Mucosa of stomach (tissue), 1 donor: Measurements from ENCODE around the gene CYTH4.

Experiments used
- H3K27me3 ChIP-seq: one replicate; pipeline ENCODE4 v1.7.0; 2013; ENCODE audit warnings: mild to moderate bottlenecking, low read length; ENCODE audit not compliant: control insufficient read depth, insufficient read depth
- H3K36me3 ChIP-seq: one replicate; pipeline ENCODE4 v1.7.0; 2013; ENCODE audit warnings: low read length; ENCODE audit not compliant: control insufficient read depth, insufficient read depth
- H3K4me1 ChIP-seq: one replicate; pipeline ENCODE4 v1.7.0; 2013; ENCODE audit warnings: mild to moderate bottlenecking, low read length; ENCODE audit not compliant: control insufficient read depth, insufficient read depth
- H3K4me3 ChIP-seq: one replicate; pipeline ENCODE4 v1.7.0; 2013; ENCODE audit warnings: low read length
- H3K9ac ChIP-seq: one replicate; pipeline ENCODE4 v1.7.0; 2013; ENCODE audit warnings: mild to moderate bottlenecking, low read length, moderate library complexity
- H3K9me3 ChIP-seq: one replicate; pipeline ENCODE4 v1.7.0; 2013; ENCODE audit warnings: mild to moderate bottlenecking, low read length, moderate library complexity; ENCODE audit not compliant: control insufficient read depth
- donor health status: Pancreatic carcinoma.

CYTH4 gene

GRCh38 chr22:37288521-37288920 lies 6.2 kb downstream of the CYTH4 start:
- H3K9me3 ChIP-seq, result no peaks in the 10 kb centered on the region
- no peaks in the 10 kb centered on the region for H3K36me3 ChIP-seq
- no peak overlapping the region for H3K4me3 ChIP-seq
- H3K27me3 ChIP-seq, result peaks cover 11% of the 10 kb centered on the region
- no peaks in the 10 kb centered on the region for H3K4me1 ChIP-seq
- H3K9ac ChIP-seq, result no peak overlapping the region

GRCh38 chr22:37289156-37289735 lies 6.9 kb downstream of the CYTH4 start:
- Histone ChIP-seq H3K9ac (no peak overlapping the region), H3K27me3 (peaks cover 7% of the 10 kb centered on the region), H3K4me1 (no peaks in the 10 kb centered on the region), H3K36me3 (no peaks in the 10 kb centered on the region), H3K4me3 (no peak overlapping the region), H3K9me3 (no peaks in the 10 kb centered on the region)

- peaks cover 4% of the 10 kb centered on the region for H3K27me3 ChIP-seq
- H3K9me3 ChIP-seq, result no peaks in the 10 kb centered on the region
- H3K36me3 ChIP-seq, result no peaks in the 10 kb centered on the region
- H3K4me3 ChIP-seq, result no peak overlapping the region
- H3K4me1 ChIP-seq, result no peaks in the 10 kb centered on the region
- no peak overlapping the region for H3K9ac ChIP-seq
These were observed 8.4 kb downstream of the CYTH4 start for GRCh38 chr22:37290737-37291136.

GRCh38 chr22:37291559-37292298 lies 9.4 kb downstream of the CYTH4 start:
- Histone ChIP-seq H3K4me1 (no peaks in the 10 kb centered on the region), H3K9me3 (no peaks in the 10 kb centered on the region), H3K36me3 (no peaks in the 10 kb centered on the region), H3K27me3 (peaks cover 4% of the 10 kb centered on the region), H3K4me3 (no peak overlapping the region), H3K9ac (no peak overlapping the region)

- no peak overlapping the region for H3K9ac ChIP-seq
- no peaks in the 10 kb centered on the region for H3K36me3 ChIP-seq
- H3K9me3 ChIP-seq, result no peaks in the 10 kb centered on the region
- H3K4me3 ChIP-seq, result no peak overlapping the region
- no peaks in the 10 kb centered on the region for H3K4me1 ChIP-seq
- peaks cover 4% of the 10 kb centered on the region for H3K27me3 ChIP-seq
These were observed 10.3 kb downstream of the CYTH4 start for GRCh38 chr22:37292641-37293040.

DNA sequence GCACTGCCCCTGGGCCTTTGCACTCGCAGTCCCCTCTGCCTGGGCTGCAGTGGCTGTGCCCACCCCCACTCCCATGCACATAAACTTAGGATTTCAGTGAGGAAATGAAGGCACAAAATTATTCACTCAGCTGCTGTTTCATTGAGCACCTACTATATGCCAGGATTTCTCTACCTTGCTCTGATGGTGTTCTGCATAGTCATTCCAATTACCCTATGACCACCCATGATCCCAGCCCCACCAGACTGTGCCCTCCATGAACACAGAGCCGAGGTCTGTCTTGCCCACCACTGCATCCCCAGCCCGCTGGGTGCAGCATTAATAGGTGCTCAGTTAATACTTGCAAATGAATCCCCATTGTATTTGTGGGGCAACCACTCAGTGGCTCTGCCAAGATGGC lies 10.9 kb downstream of the CYTH4 start:
- Histone ChIP-seq H3K4me3 (no peak overlapping the region), H3K27me3 (peaks cover 4% of the 10 kb centered on the region), H3K9ac (no peak overlapping the region), H3K9me3 (no peaks in the 10 kb centered on the region), H3K36me3 (no peaks in the 10 kb centered on the region), H3K4me1 (no peaks in the 10 kb centered on the region)

DNA sequence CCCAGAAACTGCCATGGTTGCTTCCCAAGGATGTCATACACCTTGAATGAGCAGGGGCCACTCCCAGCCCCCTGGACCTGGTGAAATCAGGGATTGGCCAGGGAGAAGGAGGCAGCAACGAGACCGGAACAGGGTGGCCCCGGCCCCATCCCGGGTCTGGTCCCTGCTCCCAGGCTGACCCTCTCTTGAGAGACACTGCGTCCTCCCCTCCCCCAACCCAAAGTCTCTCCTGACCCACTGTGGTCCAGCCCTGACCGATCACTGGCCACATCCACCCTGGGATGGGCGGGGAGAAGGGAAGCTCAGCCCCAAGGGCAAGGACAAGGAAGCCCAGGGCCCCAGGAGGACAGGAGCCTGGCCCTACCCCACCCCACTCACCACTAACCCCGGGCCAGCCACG lies 12.4 kb downstream of the CYTH4 start:
- Histone ChIP-seq H3K4me1 (no peaks in the 10 kb centered on the region), H3K36me3 (no peaks in the 10 kb centered on the region), H3K9me3 (no peaks in the 10 kb centered on the region), H3K27me3 (peaks cover 4% of the 10 kb centered on the region), H3K9ac (no peak overlapping the region), H3K4me3 (no peak overlapping the region)

- H3K4me3 ChIP-seq, result no peak overlapping the region
- H3K9me3 ChIP-seq, result no peaks in the 10 kb centered on the region
- H3K4me1 ChIP-seq, result no peaks in the 10 kb centered on the region
- no peaks in the 10 kb centered on the region for H3K36me3 ChIP-seq
- H3K27me3 ChIP-seq, result peaks cover 4% of the 10 kb centered on the region
- no peak overlapping the region for H3K9ac ChIP-seq
These were observed 13.0 kb downstream of the CYTH4 start for GRCh38 chr22:37295213-37295886.

DNA sequence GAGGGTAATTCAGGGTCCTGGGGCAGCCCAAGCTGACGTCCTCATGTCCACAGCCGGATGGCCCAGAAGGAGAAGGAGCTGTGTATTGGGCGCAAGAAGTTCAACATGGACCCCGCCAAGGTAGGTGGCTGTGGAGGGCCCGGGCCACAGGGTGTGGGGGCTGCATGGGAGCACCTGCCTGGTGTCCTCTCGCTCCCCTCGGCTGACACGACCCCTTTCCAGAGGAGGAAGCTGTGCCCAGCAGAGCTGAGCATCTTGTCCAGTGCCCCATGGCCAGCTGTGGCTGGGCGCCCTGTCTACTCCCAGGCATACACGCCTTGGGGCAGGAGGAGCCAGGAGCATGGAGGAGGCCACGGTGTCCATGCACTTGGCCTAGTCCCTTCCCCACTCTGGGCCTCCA lies 13.6 kb downstream of the CYTH4 start:
- H3K36me3 ChIP-seq, result no peaks in the 10 kb centered on the region
- H3K4me1 ChIP-seq, result peaks cover 2% of the 10 kb centered on the region
- H3K4me3 ChIP-seq, result no peak overlapping the region
- H3K27me3 ChIP-seq, result peaks cover 4% of the 10 kb centered on the region
- H3K9me3 ChIP-seq, result no peaks in the 10 kb centered on the region
- H3K9ac ChIP-seq, result no peak overlapping the region

DNA sequence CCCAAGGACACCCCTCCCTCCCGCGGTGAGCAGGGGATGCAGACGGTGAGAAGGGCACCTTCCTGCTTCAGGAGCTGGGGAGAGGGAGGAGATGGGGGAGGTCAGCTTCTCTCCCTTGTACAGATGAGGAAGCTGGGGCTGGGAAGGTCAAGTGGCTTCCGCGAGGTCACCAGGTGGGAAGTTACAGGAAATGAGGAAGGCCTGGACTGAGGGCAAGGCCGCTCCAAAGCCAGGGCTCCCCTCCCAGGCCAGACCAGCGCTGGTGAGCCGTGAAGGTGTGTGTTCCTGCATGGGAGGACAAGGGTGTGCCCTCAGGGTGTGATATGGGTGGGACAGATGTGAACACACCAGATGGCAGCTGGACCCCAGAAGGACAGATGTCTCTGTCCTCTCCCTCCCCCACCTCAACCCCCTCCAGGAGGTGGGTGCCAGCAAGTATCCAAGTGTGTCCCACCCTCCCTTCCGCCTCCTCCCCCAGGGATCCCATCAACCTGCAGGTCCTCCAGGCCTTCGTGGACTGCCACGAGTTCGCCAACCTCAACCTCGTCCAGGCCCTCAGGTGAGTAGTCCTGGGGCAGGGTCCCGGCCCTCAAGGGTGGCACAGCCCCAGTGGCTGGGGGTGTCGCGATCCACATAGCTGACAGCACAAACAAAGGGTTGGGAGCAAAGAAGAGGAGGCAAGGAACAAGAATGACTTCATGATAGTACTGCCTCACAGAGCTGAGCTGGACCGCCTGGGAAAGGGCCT lies 16.6 kb downstream of the CYTH4 start:
- Histone ChIP-seq H3K9me3 (no peaks in the 10 kb centered on the region), H3K36me3 (no peaks in the 10 kb centered on the region), H3K4me3 (no peak overlapping the region), H3K27me3 (no peaks in the 10 kb centered on the region), H3K9ac (no peak overlapping the region), H3K4me1 (peaks cover 4% of the 10 kb centered on the region)

GRCh38 chr22:37299969-37300509 lies 17.7 kb downstream of the CYTH4 start:
- H3K9me3 ChIP-seq, result no peaks in the 10 kb centered on the region
- H3K36me3 ChIP-seq, result no peaks in the 10 kb centered on the region
- no peak overlapping the region for H3K9ac ChIP-seq
- no peaks in the 10 kb centered on the region for H3K27me3 ChIP-seq
- H3K4me1 ChIP-seq, result peaks cover 4% of the 10 kb centered on the region
- H3K4me3 ChIP-seq, result no peak overlapping the region
